PC-3 (cell line): ENCODE results near the gene FZR1. TPM values are rescaled to one million over a fixed set of nuclear protein-coding genes. Genes with fewer than 3 reads are reported as not detected.
A peak's percentile ranks its signal among the peaks of the same experiment; 100 is the strongest.

Experiments
- ATAC-seq: fragments of 200-7000 bp; cut with Tn5 transposase; 2 replicates; pipeline ENCODE4 v1.9.1; 2020; ENCODE audit warnings: mild to moderate bottlenecking, moderate library complexity
- BruUV-seq: library from RNA; stranded (reverse); fragments of 400-500 nt; replicated peaks from 2 replicates; lab custom pipeline; 2021; lab: Mats Ljungman, UMichigan
- CTCF ChIA-PET: fragments of 300-600 bp; sonication (Branson Sonifier 250); formaldehyde crosslinking; loops from one replicate; lab custom pipeline; 2022; ENCODE audit warnings: antibody characterized with exemption; lab: Charles Lee
- POLR2A ChIA-PET: fragments of 300-600 bp; sonication (Branson Sonifier 250); formaldehyde crosslinking; loops from one replicate; lab custom pipeline; 2022; ENCODE audit warnings: antibody characterized with exemption; ENCODE audit not compliant: unreplicated experiment; lab: Charles Lee
- DNase-seq: peaks from one replicate; pipeline ENCODE4 v3.0.0-alpha.2; 2015
- H2AFZ ChIP-seq: fragments of 300-600 bp; sonication (generic); 2 replicates; pipeline ENCODE4 v1.6.0; 2016; ENCODE audit warnings: antibody characterized with exemption, low read length
- H3F3A ChIP-seq: fragments of 300-600 bp; sonication (generic); one replicate; pipeline ENCODE4 v1.6.0; 2017; ENCODE audit warnings: antibody characterized with exemption, low read length, control low read depth, mild to moderate bottlenecking; ENCODE audit not compliant: unreplicated experiment
- H3K27ac ChIP-seq: fragments of 300-600 bp; sonication (generic); 2 replicates; pipeline ENCODE4 v1.5.1; 2016; ENCODE audit warnings: mild to moderate bottlenecking, low read length
- H3K27me3 ChIP-seq: fragments of 300-600 bp; sonication (generic); 2 replicates; pipeline ENCODE4 v1.6.1; 2016; ENCODE audit warnings: low read length, mixed read lengths
- H3K36me3 ChIP-seq: fragments of 300-600 bp; sonication (generic); 2 replicates; pipeline ENCODE4 v1.6.1; 2016; ENCODE audit warnings: low read depth, mixed run types, low read length, mixed read lengths
- H3K4me1 ChIP-seq: fragments of 300-600 bp; sonication (generic); 2 replicates; pipeline ENCODE4 v1.5.1; 2016; ENCODE audit warnings: low read length; ENCODE audit not compliant: insufficient read depth
- H3K4me2 ChIP-seq: fragments of 300-600 bp; sonication (generic); 2 replicates; pipeline ENCODE4 v1.6.0; 2016; ENCODE audit warnings: low read length
- H3K4me3 ChIP-seq: fragments of 300-600 bp; sonication (generic); 2 replicates; pipeline ENCODE4 v1.5.1; 2016; ENCODE audit warnings: mild to moderate bottlenecking, low read length, mixed read lengths
- H3K79me2 ChIP-seq: fragments of 300-600 bp; sonication (generic); 2 replicates; pipeline ENCODE4 v1.6.1; 2017; ENCODE audit warnings: low read length, mixed read lengths
- H3K9ac ChIP-seq: fragments of 300-600 bp; sonication (generic); 2 replicates; pipeline ENCODE4 v1.6.0; 2016; ENCODE audit warnings: mild to moderate bottlenecking, low read length
- H3K9me2 ChIP-seq: fragments of 300-600 bp; sonication (generic); replicated peaks from 2 replicates; pipeline ENCODE4 v1.6.1; 2016; ENCODE audit warnings: mixed run types, low read length, mixed read lengths
- H3K9me3 ChIP-seq: fragments of 300-600 bp; sonication (generic); 2 replicates; pipeline ENCODE4 v1.6.1; 2016; ENCODE audit warnings: low read length, mixed read lengths
- H4K20me1 ChIP-seq: fragments of 300-600 bp; sonication (generic); 2 replicates; pipeline ENCODE4 v1.6.1; 2016; ENCODE audit warnings: low read length, mixed read lengths
- EZH2 ChIP-seq: fragments of 300-600 bp; sonication (generic); IDR thresholded peaks from one replicate; pipeline ENCODE4 v1.6.1; 2017; ENCODE audit warnings: antibody characterized with exemption, mild to moderate bottlenecking, low read length; ENCODE audit not compliant: unreplicated experiment
- EZH2phosphoT487 ChIP-seq: fragments of 300-600 bp; sonication (generic); IDR thresholded peaks from 2 replicates; pipeline ENCODE4 v1.6.1; 2018; ENCODE audit warnings: mild to moderate bottlenecking, antibody characterized with exemption, low read length, borderline replicate concordance
- intact Hi-C: fragments of 100-400 bp; cut with micrococcal nuclease; formaldehyde crosslinking; loops from 2 replicates; pipeline ENCODE4 v1.9.0; 2023
- total RNA-seq: library from RNA; depleted of rRNA; stranded (reverse); fragments of >200 nt; gene quantifications from 2 replicates; pipeline ENCODE4 v1.2.3, GENCODE V29; 2014
- TF ChIP-seq, protein P1 (sequence below): fragments of 300-600 bp; sonication (generic); conservative IDR thresholded peaks from 2 replicates; pipeline ENCODE4 v1.5.1; 2017; ENCODE audit warnings: antibody characterized with exemption, low read depth, mild to moderate bottlenecking, low read length

The FZR1 gene
- total RNA-seq, 1 experiment from 2014 or later = 53.6 TPM

DNA sequence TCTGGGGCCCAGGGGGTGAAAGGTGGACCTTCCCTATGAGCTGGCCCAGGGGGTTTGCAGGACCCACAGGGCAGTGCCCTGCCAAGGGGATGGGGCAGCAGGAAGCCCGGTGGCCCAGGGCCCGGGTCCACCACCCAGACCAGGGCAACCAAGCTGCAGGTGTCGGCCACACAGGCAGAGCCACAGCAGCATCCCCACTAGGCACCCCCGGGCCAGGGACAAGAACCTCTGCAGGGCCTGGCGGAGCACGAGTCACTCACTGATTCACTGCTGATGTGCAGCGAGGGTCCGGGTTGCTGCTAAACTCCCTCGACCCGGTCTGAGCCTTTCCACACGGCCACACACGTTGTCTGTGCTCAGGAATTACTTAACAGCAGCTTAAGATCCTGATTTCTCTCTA, 8.8 kb downstream of the FZR1 start:
- Histone ChIP-seq H3K9me3 (no peaks in the 10 kb centered on the region), H3K9me2 (no peaks in the 10 kb centered on the region), H3F3A (no peaks in the 10 kb centered on the region), H3K9ac (no peak overlapping the region), H4K20me1 (peaks cover 35% of the 10 kb centered on the region; the same call in 1 of the 2 replicates), H3K4me1 (peaks cover 2% of the 10 kb centered on the region), H3K27ac (no peak overlapping the region), H3K79me2 (peaks cover 100% of the 10 kb centered on the region), H3K36me3 (no peaks in the 10 kb centered on the region; the same call in 1 of the 2 replicates), H3K4me3 (no peak overlapping the region), H2AFZ (no peak overlapping the region), H3K4me2 (no peak overlapping the region), H3K27me3 (no peaks in the 10 kb centered on the region)
- no peak for DNase-seq
- ChIA-PET POLR2A (no interaction called here), CTCF (no interaction called here)
- TF ChIP-seq EZH2phosphoT487 (no peak), EZH2 (no peak)
- TF ChIP-seq, protein P1, sequence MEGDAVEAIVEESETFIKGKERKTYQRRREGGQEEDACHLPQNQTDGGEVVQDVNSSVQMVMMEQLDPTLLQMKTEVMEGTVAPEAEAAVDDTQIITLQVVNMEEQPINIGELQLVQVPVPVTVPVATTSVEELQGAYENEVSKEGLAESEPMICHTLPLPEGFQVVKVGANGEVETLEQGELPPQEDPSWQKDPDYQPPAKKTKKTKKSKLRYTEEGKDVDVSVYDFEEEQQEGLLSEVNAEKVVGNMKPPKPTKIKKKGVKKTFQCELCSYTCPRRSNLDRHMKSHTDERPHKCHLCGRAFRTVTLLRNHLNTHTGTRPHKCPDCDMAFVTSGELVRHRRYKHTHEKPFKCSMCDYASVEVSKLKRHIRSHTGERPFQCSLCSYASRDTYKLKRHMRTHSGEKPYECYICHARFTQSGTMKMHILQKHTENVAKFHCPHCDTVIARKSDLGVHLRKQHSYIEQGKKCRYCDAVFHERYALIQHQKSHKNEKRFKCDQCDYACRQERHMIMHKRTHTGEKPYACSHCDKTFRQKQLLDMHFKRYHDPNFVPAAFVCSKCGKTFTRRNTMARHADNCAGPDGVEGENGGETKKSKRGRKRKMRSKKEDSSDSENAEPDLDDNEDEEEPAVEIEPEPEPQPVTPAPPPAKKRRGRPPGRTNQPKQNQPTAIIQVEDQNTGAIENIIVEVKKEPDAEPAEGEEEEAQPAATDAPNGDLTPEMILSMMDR = no peak
- intact Hi-C loops = no loop called here
- 0 out of 2 replicates have a peak, but pooled peaks have one; percentile 27 for ATAC-seq
- BruUV-seq = no TSS peak

DNA sequence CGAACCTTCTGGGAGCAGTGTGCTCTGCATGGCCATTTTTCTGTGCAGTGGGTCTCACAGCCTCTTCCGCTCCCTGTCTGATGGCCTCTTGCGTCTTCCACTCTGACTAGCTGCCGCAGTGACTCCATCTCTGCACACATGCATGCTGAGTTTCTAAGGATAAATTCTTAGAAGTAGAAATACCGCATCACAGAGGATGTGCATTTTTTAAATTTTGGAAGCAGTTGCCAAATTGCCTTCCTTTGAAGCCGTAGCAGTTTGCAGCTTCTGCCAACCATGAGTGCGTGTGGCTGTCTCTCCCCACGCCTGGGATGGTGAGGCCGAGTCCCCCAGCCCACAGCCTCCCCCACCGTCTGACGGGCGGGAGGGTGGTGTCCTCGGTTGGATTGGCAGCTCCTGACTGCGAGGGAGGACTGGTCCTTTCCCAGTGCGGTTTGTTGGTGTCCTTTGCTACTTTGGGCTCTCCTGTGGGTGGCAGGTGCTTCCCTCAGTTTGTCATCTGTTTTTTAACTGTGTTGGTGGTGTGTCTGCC, 9.8 kb downstream of the FZR1 start:
- ATAC-seq (no peak), DNase-seq (no peak)
- POLR2A ChIA-PET = no interaction called here
- intact Hi-C loops = no loop called here
- CTCF ChIA-PET = no interaction called here
- no peaks in the 10 kb centered on the region for H3K9me2 ChIP-seq
- H3K9ac ChIP-seq = no peak overlapping the region
- TF ChIP-seq, protein P1 = no peak
- no peak for TF ChIP-seq EZH2phosphoT487
- TF ChIP-seq EZH2 = no peak
- peaks cover 30% of the 10 kb centered on the region; the same call in 1 of the 2 replicates for H4K20me1 ChIP-seq
- no peak overlapping the region for H2AFZ ChIP-seq
- peaks cover 100% of the 10 kb centered on the region for H3K79me2 ChIP-seq
- no peaks in the 10 kb centered on the region for H3K36me3 ChIP-seq
- no peak overlapping the region for H3K27ac ChIP-seq
- no peak overlapping the region for H3K4me2 ChIP-seq
- no peak overlapping the region for H3K4me3 ChIP-seq
- no peaks in the 10 kb centered on the region for H3F3A ChIP-seq
- no peaks in the 10 kb centered on the region for H3K27me3 ChIP-seq
- no TSS peak for BruUV-seq
- no peaks in the 10 kb centered on the region; the same call in 1 of the 2 replicates for H3K4me1 ChIP-seq
- no peaks in the 10 kb centered on the region for H3K9me3 ChIP-seq

DNA sequence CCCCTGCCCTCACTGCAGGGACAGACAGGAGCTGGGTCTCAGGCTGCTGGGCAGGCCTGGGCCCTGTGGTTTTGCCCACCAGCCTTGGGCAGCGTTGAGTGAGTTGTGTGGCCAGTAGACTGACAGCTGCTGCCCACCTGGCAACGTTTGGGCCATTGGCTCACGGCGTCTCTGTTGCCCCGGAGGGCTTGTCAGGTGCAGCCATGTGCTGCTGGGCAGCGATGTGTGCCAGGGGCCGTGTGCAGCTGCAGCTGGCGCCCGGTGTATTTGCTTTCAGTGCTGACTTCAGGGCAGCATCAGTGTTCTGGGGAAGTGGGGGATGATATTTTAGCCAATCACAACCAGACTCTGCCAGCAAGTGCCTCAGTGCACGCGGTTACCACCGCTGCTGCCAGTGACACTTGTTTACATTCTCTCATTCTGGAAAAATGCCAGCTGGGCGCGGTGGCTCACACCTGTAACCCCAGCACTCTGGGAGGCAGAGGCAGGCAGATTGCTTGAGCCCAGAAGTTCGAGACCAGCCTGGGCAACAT, 10.6 kb downstream of the FZR1 start:
- peak; percentile 31 for ATAC-seq

More for the DNA sequence above, 10.6 kb downstream of the FZR1 start:
- Histone ChIP-seq H3F3A (no peaks in the 10 kb centered on the region), H2AFZ (no peak overlapping the region), H3K27ac (no peak overlapping the region), H3K9me3 (no peaks in the 10 kb centered on the region), H3K9me2 (no peaks in the 10 kb centered on the region), H3K4me2 (no peak overlapping the region), H3K9ac (no peak overlapping the region), H3K79me2 (peaks cover 96% of the 10 kb centered on the region), H3K36me3 (no peaks in the 10 kb centered on the region), H4K20me1 (peaks cover 27% of the 10 kb centered on the region; the same call in 1 of the 2 replicates), H3K4me1 (no peaks in the 10 kb centered on the region; the same call in 1 of the 2 replicates), H3K4me3 (no peak overlapping the region), H3K27me3 (no peaks in the 10 kb centered on the region)
- BruUV-seq = no TSS peak
- no peak for TF ChIP-seq EZH2
- TF ChIP-seq EZH2phosphoT487 = no peak
- TF ChIP-seq, protein P1 = no peak
- CTCF ChIA-PET = no interaction called here
- DNase-seq = peak; percentile 53
- intact Hi-C loops = no loop called here
- POLR2A ChIA-PET = no interaction called here
